WTC11 (cell line): Measurements from ENCODE around the gene ASTN2. TPM values are rescaled to one million over a fixed set of nuclear protein-coding genes. Genes with fewer than 3 reads are reported as not detected.
A peak's percentile ranks its signal among the peaks of the same experiment; 100 is the strongest.

ENCODE experiments used
- ATAC-seq: fragments of 200-7000 bp; cut with Tn5 transposase; 2 replicates; pipeline ENCODE4 v1.10.0; 2021; ENCODE audit warnings: mild to moderate bottlenecking, moderate library complexity
- CTCF ChIA-PET: fragments of 300-600 bp; sonication (Branson Sonifier 250); formaldehyde crosslinking; loops from one replicate; lab custom pipeline; 2021; ENCODE audit warnings: antibody characterized with exemption; lab: Charles Lee
- POLR2A ChIA-PET: fragments of 350-600 bp; sonication (Branson Sonifier 250); formaldehyde crosslinking; loops from one replicate; lab custom pipeline; 2021; ENCODE audit warnings: antibody characterized with exemption; lab: Charles Lee
- DNase-seq: peaks from one replicate; pipeline ENCODE4 v3.0.0; 2021; ENCODE audit warnings: low spot score
- H3K27ac Mint-ChIP-seq: 2 replicates; pipeline ENCODE4 v1.8.0; 2021; ENCODE audit warnings: mixed read lengths
- H3K27me3 Mint-ChIP-seq: 2 replicates; pipeline ENCODE4 v1.8.0; 2021; ENCODE audit warnings: low read depth, mild to moderate bottlenecking, moderate library complexity, mixed read lengths
- H3K36me3 Mint-ChIP-seq: 2 replicates; pipeline ENCODE4 v1.8.0; 2021; ENCODE audit warnings: mixed read lengths
- H3K4me1 Mint-ChIP-seq: 2 replicates; pipeline ENCODE4 v1.8.0; 2022; ENCODE audit warnings: mixed read lengths
- H3K4me3 Mint-ChIP-seq: 2 replicates; pipeline ENCODE4 v1.8.0; 2021; ENCODE audit warnings: mild to moderate bottlenecking, moderate library complexity, mixed read lengths
- H3K9me3 Mint-ChIP-seq: 2 replicates; pipeline ENCODE4 v1.8.0; 2021; ENCODE audit warnings: mixed read lengths
- AR ChIP-seq: fragments of 250-450 bp; sonication (Bioruptor Pico); IDR thresholded peaks from 2 replicates; pipeline ENCODE4 v1.9.0; 2021; ENCODE audit warnings: mild to moderate bottlenecking
- ATF2 ChIP-seq: sonication (generic); formaldehyde crosslinking; IDR thresholded peaks from 2 replicates; pipeline ENCODE4 v1.8.1; 2022; ENCODE audit warnings: low read depth, missing genetic modification reagents, borderline replicate concordance
- ATF3 ChIP-seq: sonication (generic); formaldehyde crosslinking; conservative IDR thresholded peaks from 2 replicates; pipeline ENCODE4 v1.8.1; 2022; ENCODE audit warnings: mild to moderate bottlenecking, missing genetic modification reagents
- E2F5 ChIP-seq: sonication (generic); formaldehyde crosslinking; IDR thresholded peaks from 2 replicates; pipeline ENCODE4 v1.8.1; 2022; ENCODE audit warnings: mild to moderate bottlenecking, moderate library complexity, missing genetic modification reagents
- ETV6 ChIP-seq: sonication (generic); formaldehyde crosslinking; IDR thresholded peaks from 2 replicates; pipeline ENCODE4 v1.8.1; 2022; ENCODE audit warnings: mild to moderate bottlenecking, missing genetic modification reagents
- HMGXB4 ChIP-seq: sonication (generic); formaldehyde crosslinking; IDR thresholded peaks from 2 replicates; pipeline ENCODE4 v1.8.1; 2023; ENCODE audit warnings: mild to moderate bottlenecking, moderate library complexity, missing genetic modification reagents
- IRF2 ChIP-seq: sonication (generic); formaldehyde crosslinking; IDR thresholded peaks from 2 replicates; pipeline ENCODE4 v1.8.0; 2022; ENCODE audit warnings: low read depth, missing genetic modification reagents, borderline replicate concordance
- MXD4 ChIP-seq: fragments of 250-450 bp; sonication (Bioruptor Pico); IDR thresholded peaks from 2 replicates; pipeline ENCODE4 v1.8.0; 2021; ENCODE audit warnings: mild to moderate bottlenecking, moderate library complexity, borderline replicate concordance
- RELA ChIP-seq: sonication (generic); formaldehyde crosslinking; IDR thresholded peaks from 2 replicates; pipeline ENCODE4 v1.8.1; 2022; ENCODE audit warnings: missing genetic modification reagents, mild to moderate bottlenecking, borderline replicate concordance
- RORB ChIP-seq: fragments of 250-450 bp; sonication (Bioruptor Pico); IDR thresholded peaks from 2 replicates; pipeline ENCODE4 v1.9.0; 2021; ENCODE audit warnings: mild to moderate bottlenecking
- SMAD4 ChIP-seq: sonication (generic); formaldehyde crosslinking; IDR thresholded peaks from 2 replicates; pipeline ENCODE4 v1.8.0; 2022; ENCODE audit warnings: mild to moderate bottlenecking, missing genetic modification reagents
- TEAD1 ChIP-seq: sonication (generic); formaldehyde crosslinking; IDR thresholded peaks from 2 replicates; pipeline ENCODE4 v1.8.0; 2022; ENCODE audit warnings: mild to moderate bottlenecking, missing genetic modification reagents
- TP53 ChIP-seq: sonication (generic); formaldehyde crosslinking; IDR thresholded peaks from 2 replicates; pipeline ENCODE4 v1.8.1; 2023; ENCODE audit warnings: mild to moderate bottlenecking, missing genetic modification reagents
- ZNF138 ChIP-seq: sonication (generic); formaldehyde crosslinking; conservative IDR thresholded peaks from 2 replicates; pipeline ENCODE4 v1.8.1; 2022; ENCODE audit warnings: mild to moderate bottlenecking, moderate library complexity, missing genetic modification reagents
- ZNF232 ChIP-seq: sonication (generic); formaldehyde crosslinking; IDR thresholded peaks from 2 replicates; pipeline ENCODE4 v1.8.0; 2022; ENCODE audit warnings: mild to moderate bottlenecking, missing genetic modification reagents
- ZNF263 ChIP-seq: sonication (generic); formaldehyde crosslinking; IDR thresholded peaks from 2 replicates; pipeline ENCODE4 v1.8.1; 2022; ENCODE audit warnings: low read depth, mild to moderate bottlenecking, moderate library complexity, missing genetic modification reagents
- ZNF512 ChIP-seq: sonication (generic); formaldehyde crosslinking; IDR thresholded peaks from 2 replicates; pipeline ENCODE4 v1.8.1; 2022; ENCODE audit warnings: missing genetic modification reagents, borderline replicate concordance
- ZNF532 ChIP-seq: fragments of 250-450 bp; sonication (Bioruptor Pico); IDR thresholded peaks from 2 replicates; pipeline ENCODE4 v1.9.0; 2021; ENCODE audit warnings: mild to moderate bottlenecking, borderline replicate concordance
- ZSCAN18 ChIP-seq: fragments of 250-450 bp; sonication (Bioruptor Pico); IDR thresholded peaks from 2 replicates; pipeline ENCODE4 v2.1.2; 2022; ENCODE audit warnings: mild to moderate bottlenecking, moderate library complexity
- total RNA-seq: library from RNA; stranded (reverse); gene quantifications from 3 replicates; pipeline ENCODE4 v1.2.3, GENCODE V29; 2021

Gene ASTN2
- total RNA-seq, 1 experiment from 2014 or later: 16.2 TPM

- CTCF ChIA-PET: interaction anchor here (1.1 to 5.4 kb wide), 3 partner anchors 10 to 134 kb away, joined by 3 to 26 read pairs (median 18); no protein-coding TSS in a partner anchor
- TF ChIP-seq ZNF512: no peak
- TF ChIP-seq SMAD4 (CRISPR knock-in tag): no peak
- no peak for TF ChIP-seq RELA (CRISPR knock-in tag)
- TF ChIP-seq ZNF138 (CRISPR knock-in tag): no peak
- TF ChIP-seq TP53 (CRISPR knock-in tag): no peak
- TF ChIP-seq IRF2 (CRISPR knock-in tag): no peak
- TF ChIP-seq ATF3 (CRISPR knock-in tag): no peak
- TF ChIP-seq ATF2 (CRISPR knock-in tag): no peak
- TF ChIP-seq, all 79 proteins: peak for 0
- no peak for DNase-seq
- H3K4me3 Mint-ChIP-seq: no peak overlapping the region
- no peaks in the 10 kb centered on the region for H3K9me3 Mint-ChIP-seq
- H3K36me3 Mint-ChIP-seq: no peaks in the 10 kb centered on the region
- no peaks in the 10 kb centered on the region for H3K27me3 Mint-ChIP-seq
- POLR2A ChIA-PET: no interaction called here
- no peak overlapping the region for H3K27ac Mint-ChIP-seq
- ATAC-seq: peak; percentile 79
- H3K4me1 Mint-ChIP-seq: peaks cover 10% of the 10 kb centered on the region
These were observed 688.3 kb downstream of the ASTN2 start for GRCh38 chr9:116726602-116727001.

- POLR2A ChIA-PET: no interaction called here
- no peaks in the 10 kb centered on the region for H3K36me3 Mint-ChIP-seq
- ATAC-seq (no peak), DNase-seq (no peak)
- CTCF ChIA-PET: interaction anchor here (5.4 kb wide), 1 partner anchor 13 kb away, joined by 26 read pairs; no protein-coding TSS in a partner anchor
- no peak overlapping the region for H3K27ac Mint-ChIP-seq
- H3K27me3 Mint-ChIP-seq: no peaks in the 10 kb centered on the region
- H3K9me3 Mint-ChIP-seq: peaks cover 7% of the 10 kb centered on the region
- H3K4me3 Mint-ChIP-seq: no peak overlapping the region
- H3K4me1 Mint-ChIP-seq: peaks cover 26% of the 10 kb centered on the region
- TF ChIP-seq ZNF532 (CRISPR knock-in tag): no peak
- TF ChIP-seq AR (CRISPR knock-in tag): no peak
- no peak for TF ChIP-seq HMGXB4 (CRISPR knock-in tag)
- TF ChIP-seq ZNF263 (CRISPR knock-in tag): no peak
- no peak for TF ChIP-seq MXD4 (CRISPR knock-in tag)
- no peak for TF ChIP-seq ETV6
- no peak for TF ChIP-seq E2F5 (CRISPR knock-in tag)
- no peak for TF ChIP-seq RORB (CRISPR knock-in tag)
- TF ChIP-seq ZNF232 (CRISPR knock-in tag): no peak
- TF ChIP-seq TEAD1 (CRISPR knock-in tag): no peak
- TF ChIP-seq ZSCAN18: no peak
These were observed 690.7 kb downstream of the ASTN2 start for GRCh38 chr9:116724123-116724522.
